GM10266 (cell line): ENCODE data around the gene RET.
A peak's percentile ranks its signal among the peaks of the same experiment; 100 is the strongest.

Experiments used
- DNase-seq: peaks from one replicate; pipeline ENCODE4 v3.0.0; 2012; ENCODE audit errors: extremely low spot score
- TF ChIP-seq, protein P1 (sequence below): IDR thresholded peaks from 2 replicates; pipeline ENCODE4 v1.5.1; 2012; ENCODE audit warnings: mild to moderate bottlenecking, low read depth; ENCODE audit not compliant: control insufficient read depth, insufficient read depth; ENCODE audit errors: missing control alignments

The RET gene

DNA sequence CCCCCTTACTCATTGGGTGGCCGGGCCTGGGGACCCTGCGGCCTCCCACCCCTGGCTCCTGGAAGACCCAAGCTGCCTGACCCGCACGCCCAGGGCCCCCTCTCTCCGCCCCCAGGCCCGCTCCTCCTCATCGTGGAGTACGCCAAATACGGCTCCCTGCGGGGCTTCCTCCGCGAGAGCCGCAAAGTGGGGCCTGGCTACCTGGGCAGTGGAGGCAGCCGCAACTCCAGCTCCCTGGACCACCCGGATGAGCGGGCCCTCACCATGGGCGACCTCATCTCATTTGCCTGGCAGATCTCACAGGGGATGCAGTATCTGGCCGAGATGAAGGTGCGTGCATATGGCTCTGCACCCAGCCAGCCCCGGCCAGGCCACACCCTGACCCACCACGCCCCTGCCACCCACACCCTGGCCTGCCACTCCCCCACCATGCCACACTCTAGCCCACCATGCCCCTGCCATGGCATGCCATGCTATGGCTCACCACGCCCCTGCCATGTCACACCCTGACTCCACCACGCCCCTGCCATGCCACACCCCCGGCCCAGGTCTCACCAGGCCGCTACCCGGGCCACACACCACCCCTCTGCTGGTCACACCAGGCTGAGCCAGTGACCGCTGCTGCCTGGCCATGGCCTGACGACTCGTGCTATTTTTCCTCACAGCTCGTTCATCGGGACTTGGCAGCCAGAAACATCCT is 42.7 kb downstream of the RET start:
- TF ChIP-seq, protein P1, sequence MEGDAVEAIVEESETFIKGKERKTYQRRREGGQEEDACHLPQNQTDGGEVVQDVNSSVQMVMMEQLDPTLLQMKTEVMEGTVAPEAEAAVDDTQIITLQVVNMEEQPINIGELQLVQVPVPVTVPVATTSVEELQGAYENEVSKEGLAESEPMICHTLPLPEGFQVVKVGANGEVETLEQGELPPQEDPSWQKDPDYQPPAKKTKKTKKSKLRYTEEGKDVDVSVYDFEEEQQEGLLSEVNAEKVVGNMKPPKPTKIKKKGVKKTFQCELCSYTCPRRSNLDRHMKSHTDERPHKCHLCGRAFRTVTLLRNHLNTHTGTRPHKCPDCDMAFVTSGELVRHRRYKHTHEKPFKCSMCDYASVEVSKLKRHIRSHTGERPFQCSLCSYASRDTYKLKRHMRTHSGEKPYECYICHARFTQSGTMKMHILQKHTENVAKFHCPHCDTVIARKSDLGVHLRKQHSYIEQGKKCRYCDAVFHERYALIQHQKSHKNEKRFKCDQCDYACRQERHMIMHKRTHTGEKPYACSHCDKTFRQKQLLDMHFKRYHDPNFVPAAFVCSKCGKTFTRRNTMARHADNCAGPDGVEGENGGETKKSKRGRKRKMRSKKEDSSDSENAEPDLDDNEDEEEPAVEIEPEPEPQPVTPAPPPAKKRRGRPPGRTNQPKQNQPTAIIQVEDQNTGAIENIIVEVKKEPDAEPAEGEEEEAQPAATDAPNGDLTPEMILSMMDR: no peak
- DNase-seq: no peak

DNA sequence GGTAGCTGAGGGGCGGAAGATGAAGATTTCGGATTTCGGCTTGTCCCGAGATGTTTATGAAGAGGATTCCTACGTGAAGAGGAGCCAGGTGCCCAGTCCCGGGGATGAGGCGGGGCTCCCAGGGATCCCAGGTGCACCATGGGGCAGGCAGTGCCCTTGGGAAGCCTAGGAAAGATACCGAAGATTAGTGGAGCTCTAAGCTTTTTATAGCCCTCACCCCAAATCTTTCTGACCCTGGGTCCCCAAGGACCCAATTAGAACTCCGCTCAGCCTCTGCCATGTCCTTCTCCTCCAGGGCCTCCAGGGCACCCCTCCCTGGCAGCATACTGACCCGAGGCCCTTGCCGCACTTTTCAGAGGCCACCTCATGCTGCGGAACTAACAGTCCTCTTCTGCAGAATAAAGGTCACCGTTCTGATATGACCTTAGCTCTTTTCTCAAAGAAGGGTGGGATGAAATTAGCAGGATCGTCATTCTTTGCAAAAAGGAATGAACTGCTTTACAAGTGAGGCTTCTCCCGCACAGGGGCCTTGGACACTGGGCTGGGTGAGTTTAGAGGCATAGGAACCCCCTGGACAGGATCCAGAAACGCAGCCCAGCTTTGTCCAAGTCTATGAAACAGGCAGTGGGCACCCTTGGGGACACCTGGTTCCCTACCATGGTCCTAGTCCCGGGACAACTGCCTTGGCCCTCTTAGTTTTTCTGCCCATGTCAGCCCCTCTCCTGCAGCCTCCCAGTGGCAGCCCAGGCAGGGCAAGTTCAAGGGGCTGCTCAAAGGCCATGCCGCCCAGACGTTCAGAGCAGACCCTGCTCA is 43.5 kb downstream of the RET start:
- TF ChIP-seq, protein P1: no peak

GRCh38 chr10:43120929-43121314 is 44.1 kb downstream of the RET start:
- TF ChIP-seq, protein P1: no peak
- DNase-seq: peak; percentile 88

More for the DNA sequence above, 43.5 kb downstream of the RET start:
- DNase-seq: no peak

DNA sequence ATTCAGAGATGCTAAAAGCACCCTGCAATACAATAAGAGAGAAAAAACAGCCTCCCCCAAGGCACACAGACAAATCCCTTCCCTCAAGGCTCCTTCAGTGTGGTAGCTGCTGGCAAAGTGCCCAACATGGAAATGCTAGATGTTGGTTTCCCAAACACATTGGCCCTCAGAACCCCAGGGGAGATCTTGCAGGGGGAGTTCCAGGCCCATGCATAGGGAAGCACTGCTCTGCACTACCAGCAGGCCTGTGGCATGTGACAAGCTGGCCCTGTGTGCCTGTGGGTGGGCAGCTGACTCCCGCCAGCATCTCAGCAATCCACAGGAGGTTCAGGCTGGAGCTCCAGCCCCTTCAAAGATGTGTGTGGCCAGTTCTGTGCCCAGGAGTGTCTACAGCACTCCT is 44.6 kb downstream of the RET start:
- TF ChIP-seq, protein P1: no peak
- no peak for DNase-seq

GRCh38 chr10:43122096-43122495 is 45.2 kb downstream of the RET start:
- TF ChIP-seq, protein P1: no peak
- DNase-seq: no peak

DNA sequence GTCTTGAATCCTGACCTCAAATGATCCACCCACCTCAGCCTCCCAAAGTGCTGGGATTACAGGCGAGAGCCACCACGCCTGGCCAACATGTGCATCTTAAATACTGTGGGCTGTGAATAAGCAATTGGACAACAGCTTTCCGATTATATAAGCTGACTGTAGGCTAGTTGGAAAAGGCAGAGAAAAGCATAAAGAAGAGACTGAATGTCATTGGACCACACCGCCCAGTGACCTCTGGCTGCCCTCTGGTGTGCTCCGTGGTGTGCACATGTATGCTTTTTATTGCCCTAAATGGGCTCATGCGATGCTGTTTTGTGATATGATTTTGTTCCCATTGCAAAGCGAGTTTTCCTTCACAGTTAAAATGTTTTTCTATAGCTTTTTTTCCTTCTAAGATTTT is 46.0 kb downstream of the RET start:
- DNase-seq: no peak
- TF ChIP-seq, protein P1: no peak

- DNase-seq: no peak
- TF ChIP-seq, protein P1: no peak
These were observed 46.7 kb downstream of the RET start for GRCh38 chr10:43123361-43124093.
